SIG-M5 treated with dmso at 0.1 percent for 504 hours (cell line): Measurements from ENCODE around the gene RAB24.

Experiments
- DNase-seq: peaks from one replicate; lab custom pipeline; 2025; ENCODE audit not compliant: unreplicated experiment; lab: John Stamatoyannopoulos, UW

RAB24 gene

DNA sequence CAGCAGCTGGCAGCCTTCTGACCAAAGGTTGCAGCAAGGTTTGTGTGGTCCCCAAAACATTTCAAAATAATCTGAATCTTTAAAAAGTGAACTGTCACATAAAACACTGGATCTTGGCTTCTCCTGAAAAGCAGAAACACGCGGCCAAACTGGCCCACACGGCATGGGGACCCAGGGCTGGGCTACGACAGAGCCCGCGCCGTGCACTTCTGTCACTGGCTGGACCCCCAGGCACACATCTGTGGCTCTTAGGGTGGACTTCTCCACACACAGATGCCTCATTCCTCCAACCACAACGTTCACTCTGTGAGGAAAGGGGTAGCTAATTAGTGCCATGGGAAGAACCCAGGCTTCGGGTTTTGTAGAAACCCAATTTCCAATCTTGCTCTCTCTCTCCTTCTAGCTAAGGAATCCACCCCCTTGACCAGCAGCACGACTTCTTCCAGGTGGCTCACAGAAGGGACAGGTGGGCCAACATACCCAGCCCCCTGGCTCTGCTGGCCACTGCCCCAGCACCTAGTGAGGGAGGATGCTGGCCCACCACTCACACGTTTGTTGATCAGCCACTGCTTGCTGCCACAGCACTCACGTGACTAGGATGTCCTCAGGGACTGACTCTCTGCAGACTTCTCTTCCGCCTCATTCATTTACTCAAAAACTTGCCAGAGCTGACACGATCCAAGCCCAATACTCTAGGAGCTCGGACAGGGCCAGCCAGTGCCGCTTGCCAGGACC is 30.1 kb upstream of the RAB24 start:
- no peak for DNase-seq

DNA sequence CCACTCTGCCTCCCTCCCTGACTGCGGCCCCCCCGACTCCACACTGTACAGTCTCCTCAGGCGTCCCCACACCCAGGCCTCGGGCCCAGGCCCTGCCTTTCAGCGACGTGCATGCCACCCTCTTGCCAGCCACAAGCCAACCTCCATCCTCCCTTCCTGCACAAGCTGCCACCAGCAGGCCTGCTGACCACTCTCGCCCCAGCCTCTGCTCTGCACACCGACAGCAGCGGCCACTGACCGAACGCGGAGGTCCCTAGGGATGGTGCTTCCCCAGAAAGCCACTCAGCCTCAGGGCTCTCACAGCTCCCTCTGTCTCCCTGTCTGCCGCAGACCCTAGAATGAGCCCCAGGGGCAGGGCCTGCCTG is 29.4 kb upstream of the RAB24 start:
- DNase-seq: no peak

DNA sequence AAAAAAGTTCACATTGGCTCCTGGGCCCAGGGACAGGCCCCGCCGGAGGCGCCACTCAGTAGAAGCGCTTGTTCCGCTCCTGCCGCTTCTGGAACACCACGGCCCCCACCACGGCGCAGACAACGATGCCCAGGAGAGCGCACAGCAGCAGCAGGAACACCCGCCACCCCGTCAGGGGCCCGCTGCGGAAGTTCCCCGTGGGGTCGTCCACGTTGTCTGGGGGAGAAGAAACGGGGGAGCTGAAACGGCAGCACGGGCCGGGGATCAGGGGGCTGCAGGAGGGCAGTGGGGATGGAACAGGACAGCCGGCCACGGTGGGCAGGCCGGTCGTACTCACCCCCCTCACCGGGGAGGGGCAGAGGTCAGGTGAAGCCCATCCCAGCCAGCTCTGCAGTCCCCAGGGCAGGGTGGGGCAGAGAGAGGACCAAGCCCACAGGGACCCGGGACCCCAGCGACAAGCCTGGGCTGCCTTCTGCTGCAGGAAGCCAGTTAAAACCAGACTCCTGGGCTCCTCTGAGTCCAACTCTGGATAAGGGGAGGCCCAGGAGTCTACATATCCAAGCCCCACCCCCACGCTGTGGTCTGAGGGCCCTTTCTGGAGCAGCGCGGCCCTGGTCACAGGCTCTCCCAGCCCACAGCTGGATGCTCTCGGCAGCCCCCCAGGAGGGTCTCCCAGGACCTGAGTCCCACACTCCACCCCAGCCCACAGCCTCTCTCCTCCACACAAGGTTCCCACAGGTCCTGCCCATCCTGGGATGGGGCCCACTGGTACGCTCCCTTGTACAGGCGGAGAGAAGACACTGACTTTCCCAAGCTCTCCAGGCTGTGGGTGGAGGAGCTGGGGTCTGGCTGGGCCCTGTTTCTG is 28.7 kb upstream of the RAB24 start:
- no peak for DNase-seq

DNA sequence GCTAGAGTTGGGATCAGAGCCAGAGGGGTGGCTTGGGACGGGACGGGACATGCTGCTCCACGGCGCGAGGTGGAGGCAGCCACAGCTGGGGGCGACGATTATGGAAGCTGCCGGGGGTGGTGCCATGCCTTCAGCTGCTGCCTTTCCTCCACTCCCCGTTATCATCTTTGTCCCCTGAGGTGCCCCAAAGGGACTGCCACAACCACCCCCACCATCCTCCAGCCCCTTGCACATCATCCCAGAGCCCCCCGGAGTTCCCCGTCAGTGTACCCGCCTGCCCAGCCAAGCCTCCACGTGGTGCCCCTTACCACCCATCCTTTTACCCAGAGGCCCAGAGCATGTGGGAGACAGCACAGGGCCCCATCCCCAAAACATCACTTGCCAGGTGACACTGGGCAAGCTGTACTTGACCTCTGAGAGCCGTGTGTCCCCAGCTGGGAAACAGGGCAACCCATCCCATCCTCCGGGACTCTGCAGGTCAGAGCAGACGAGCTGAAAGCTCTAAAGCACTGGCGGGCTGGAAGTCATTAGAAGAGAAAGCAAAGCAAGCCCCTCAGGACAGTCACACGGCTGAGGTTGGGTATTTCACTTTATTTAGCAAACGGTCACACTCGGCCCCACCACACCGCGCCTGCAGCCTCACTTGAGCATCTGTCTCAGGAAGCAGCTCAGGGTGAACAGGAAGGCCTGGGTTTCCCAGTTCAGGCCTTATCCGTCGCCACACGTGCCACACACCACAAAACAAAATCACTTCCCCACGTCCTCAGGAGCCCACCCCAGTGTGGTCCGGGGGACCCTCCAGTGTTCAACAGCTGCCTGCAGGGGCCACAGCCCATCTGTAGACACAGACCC is 27.7 kb upstream of the RAB24 start:
- no peak for DNase-seq

DNA sequence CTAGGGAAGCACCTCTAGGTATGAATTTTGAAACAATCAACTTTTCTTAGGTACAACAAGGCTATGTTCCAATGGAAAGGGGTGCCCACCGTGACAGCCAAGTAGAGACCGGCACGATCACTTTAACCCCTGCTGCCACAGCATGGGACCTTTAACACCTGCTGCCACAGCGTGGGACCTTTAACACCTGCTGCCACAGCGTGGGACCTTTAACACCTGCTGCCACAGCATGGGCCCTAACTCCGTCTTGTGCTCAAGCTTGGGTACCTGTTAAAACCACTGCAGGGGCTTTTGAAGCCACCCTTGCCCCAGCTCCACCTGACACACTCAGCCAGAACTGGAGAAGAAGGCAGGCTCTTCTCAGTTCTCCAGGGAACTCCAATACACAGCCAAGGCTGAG is 26.4 kb upstream of the RAB24 start:
- DNase-seq: no peak

DNA sequence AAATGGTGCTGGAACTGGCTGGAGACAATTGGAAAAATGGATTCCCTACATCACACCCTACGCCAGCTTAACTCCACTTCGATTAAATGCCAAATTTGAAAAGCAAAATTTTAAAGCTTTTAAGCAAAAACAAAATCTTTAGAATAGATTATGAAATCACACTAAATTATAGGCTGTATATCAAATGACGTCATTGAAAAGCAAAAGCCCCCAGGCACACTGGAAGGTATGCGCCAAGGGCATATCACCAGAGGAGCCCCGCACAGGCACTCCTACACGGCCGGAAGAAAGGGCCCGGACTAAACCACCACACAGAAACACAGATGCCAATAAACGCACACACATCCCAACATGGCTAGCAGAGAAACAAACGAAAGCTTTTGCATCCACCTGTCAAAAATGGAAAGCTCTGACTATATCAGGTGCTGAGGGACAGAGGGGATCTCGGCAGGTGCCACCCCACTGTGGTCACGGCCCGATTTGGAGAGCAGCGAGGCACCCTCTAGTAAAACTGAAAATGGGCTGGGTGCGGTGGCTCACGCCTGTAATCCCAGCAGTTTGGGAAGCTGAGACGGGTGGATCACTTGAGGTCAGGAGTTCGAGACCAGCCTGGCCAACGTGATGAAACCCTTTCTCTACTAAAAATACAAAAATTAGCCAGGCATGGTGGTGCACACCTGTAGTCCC is 25.2 kb upstream of the RAB24 start:
- no peak for DNase-seq

DNA sequence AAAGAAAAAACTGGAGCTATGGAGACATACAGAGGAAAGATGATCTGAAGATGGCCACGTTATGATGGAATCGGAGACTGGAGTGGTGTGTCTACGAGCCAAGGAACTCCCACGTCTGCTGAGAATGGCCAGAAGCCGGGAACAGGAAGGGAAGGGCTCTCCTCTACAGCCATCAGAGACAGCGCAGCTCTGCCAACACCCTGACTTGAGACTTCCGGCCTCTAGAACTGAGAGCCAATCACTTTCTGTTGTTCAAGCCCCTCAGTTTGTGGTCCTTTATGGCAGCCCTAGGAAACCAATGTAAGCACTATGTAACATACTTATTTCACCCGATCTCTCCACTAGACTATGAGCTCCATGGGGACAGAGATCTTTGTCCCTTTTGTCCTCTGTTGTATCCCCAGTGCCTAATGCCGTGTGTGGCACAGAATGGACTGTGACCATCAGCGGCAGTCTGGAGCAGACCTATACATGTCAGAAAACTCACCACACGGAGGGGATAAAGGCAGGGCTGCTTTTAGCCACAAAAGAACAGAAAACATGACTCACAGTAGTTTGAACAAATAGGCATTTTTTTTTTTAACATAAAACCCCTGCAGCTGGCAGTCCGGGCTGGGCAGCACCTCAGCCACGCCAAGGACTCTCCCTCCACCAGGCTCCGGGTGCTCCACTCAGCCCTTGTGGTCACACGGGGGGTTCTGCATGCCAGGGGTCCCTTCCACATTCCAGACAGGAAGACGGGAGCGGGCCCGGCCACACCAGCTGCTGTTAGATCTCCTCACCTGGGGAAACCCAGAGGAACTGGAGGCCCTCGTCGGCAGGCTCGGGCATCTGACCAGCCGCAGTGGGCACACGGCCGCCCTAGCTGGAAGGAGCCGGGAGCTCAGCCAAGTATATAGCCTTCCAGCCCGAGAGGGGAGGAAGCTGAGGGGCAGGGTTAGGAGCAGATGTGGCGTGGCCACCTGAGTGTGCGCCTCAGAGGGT is 24.3 kb upstream of the RAB24 start:
- DNase-seq: no peak

DNA sequence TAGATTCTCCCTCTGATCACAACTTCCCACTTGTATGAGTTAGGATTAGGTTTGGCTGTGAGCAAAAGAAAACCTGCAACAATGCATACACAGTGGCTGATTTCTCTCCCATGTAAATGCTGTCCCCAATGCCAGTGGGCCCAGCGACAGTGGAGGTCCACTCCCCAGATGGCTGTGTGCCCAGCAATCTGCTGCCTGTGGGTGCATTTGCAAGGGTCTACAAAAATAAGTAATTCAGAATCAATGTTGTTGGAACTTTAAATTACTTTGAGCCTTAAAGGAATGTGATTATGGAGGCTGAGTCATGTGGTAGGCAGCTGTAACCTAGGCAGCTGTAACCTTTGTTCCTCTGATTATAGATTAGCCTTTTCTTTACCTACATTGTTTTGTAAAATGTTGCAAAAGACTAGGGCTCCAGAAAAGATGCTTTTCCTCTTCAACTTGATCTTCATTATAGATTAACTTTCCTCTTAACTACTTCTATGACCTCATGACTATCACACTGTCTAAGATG is 22.4 kb upstream of the RAB24 start:
- peak; percentile 19 for DNase-seq

DNA sequence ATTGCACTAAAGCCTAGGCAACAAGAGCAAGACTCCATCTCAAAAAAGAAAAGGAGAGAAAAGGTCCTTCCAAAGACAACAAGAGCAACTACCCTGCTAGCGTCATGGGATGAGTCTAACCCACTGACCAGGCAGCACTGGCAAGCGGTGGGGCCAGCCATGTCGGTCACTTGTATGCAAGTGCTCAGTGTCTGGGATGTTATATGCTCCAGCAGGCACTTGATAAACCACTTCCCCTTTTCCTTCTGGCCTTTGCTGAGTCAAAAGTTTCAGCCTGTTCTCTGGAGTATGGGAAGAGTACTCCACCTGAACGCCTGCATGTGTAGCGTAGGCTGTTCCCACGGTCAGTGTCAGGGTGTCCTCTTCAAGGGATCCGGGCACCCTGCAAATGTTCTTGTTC is 17.4 kb upstream of the RAB24 start:
- DNase-seq: peak; percentile 76

DNA sequence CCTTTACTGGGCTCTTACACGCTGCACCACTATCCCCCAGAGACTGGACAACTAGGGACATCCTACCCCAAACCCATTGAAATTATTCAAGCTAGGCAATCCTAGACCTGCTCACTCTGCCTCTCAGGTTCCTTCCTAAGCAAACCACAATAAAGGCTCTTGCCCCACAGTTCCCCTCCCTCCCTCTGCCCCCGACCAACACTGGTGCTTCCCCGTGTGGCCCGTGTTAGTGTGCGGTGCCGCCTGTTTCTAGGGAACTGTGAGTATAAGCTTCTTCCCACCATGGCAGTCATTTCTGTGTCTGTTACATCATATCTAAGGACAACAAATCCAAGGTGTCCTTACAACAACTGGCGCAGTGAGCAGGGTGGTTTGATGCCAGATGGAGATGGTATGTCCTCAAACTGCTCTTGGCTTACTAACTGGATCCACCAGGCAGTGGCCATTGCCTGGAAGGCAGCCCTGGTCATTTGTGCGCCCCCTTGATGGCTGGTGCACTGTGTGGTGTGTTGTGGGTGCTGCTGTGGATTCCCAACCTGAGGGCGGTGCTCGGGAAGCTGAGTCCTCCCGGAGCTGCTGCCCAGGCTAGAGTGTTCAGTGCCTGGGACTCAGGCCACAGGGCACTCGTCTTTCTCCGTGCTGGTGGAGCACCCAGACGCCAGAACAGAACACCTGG is 16.5 kb upstream of the RAB24 start:
- DNase-seq: no peak

DNA sequence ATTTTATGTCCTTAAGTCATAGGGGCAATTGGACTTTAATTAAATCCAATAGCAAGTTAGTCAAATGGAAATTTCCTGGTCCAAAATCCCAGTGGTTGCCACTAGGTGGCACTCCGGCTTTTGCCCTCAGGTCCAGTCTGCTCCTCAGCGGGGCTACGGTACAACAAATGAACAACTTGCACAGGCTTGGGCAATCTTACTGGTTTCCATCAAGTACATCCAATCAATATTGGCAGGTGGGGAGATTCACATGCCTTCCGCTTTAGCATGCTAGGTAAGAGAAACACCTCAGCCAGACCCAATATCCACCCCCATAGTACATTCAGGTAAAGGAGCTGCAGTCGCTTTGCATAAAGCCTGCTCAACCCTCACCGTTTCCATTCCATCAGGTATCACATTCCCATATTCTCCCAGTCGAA is 14.4 kb upstream of the RAB24 start:
- DNase-seq: peak; percentile 84

DNA sequence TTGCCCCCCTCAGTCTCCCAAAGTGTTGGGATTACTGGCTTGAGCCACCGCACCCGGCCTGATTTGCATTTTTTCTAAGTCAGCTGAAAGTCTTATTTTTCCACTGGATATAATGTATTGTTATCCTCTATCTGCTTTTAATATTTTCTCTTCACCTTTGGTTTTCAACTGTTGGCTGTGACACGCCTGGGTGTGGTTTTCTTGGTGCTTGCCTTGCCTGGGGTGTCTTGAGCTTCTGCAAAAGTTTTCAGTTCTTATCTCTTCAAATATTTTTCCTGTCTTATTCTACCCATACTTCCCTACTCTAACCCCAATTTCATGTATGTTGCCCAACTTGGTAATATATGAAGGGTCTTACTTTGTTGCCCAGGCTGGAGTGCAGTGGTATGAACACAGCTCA is 12.5 kb upstream of the RAB24 start:
- DNase-seq: no peak

DNA sequence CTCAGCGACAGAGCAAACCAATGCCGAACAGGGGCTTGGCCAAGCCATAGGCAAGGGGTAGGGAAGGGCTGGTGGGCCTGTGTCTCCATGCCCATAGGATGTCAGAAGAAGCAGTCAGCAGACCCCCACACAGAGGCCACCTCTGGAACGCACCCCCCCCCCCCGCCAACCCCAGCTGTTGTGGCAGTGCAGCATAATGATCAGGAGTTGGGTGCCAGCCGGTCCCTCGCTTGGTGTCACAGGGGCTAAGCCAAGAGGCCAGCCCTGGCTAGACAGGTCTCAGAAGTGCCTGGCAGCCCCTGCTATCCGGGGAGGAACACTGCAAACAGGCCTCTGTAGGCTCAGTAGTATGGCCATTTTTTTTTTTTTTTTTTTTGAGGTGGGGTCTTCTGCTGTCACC is 11.9 kb upstream of the RAB24 start:
- DNase-seq: no peak

DNA sequence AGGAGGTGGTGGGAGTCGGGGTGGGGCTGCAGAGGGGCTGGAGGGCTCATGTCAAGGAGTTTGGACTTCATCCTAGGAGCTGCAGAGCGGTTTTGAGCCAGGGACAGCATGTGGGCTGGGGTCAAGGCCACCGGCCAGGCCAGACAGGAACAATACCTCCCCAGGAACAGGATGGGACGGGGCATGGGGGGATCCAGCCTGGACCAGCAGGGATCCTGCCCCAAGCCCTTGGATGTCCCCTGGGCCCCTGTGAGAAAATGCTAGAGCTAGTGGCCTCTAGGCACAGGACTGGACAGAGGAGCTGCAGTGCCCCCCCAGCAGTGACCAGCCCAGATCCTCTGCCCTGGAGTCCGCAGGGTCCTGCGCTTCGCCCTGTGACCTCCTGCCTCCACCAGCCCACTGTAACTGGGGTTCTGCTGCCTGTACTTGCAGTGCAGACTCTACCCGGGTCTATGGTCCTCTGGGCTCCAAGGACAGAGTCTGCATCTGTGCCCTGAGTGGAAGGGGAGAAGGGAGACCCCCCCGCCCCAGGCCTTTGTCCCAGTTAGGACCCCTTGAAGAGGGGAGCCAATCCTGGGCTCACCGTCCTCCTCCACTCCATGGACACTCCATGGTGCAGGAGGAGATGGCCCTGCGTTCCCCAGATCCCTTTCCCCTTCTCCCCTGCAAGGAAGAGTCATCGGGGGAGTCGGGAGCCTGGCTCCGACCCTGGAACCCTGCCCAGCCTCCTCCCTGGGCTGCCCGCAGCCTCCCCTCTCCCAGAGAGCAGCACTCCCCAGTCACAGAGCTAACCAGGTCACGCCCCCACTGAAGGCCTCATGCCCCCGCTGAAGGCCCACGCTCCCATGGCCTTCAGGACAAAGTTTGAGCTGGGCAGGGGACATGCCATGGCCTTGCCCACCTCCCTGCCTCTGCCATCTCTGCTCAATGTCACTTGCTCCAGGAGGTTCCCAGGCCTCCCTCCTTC is 11.1 kb upstream of the RAB24 start:
- DNase-seq: no peak

DNA sequence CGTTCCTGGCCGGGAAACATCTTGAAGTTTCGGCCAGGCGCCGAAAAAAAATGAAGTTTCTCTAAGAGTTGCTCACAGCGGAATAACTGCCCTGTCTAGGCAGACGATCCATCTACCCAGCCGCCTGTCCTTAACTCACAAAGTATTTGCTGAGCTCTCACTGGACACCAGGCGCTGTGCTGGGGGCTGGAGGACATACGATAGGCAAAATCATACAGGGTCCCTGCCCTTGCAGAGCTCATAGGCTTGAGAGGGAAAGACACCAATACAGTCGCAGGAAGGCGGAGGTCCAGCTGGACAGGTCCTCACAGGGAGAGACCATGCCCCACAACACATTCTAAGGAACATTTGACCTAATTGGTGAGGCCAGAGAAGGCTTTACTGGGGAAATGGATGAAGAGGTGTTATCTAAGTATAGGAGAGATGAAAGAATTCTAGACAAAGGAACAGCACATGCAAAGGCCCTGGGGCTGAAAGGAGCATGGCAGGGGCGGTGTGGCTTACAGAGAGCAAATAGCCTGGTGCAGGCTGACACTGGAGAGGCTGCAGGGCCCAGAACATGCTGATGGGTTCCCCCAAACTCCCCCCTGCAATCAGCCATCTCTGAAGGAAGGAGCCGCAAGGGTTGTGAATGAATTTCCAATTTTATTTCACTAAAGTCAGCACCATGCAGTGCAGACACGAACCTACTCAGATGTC is 10.2 kb upstream of the RAB24 start:
- no peak for DNase-seq

DNA sequence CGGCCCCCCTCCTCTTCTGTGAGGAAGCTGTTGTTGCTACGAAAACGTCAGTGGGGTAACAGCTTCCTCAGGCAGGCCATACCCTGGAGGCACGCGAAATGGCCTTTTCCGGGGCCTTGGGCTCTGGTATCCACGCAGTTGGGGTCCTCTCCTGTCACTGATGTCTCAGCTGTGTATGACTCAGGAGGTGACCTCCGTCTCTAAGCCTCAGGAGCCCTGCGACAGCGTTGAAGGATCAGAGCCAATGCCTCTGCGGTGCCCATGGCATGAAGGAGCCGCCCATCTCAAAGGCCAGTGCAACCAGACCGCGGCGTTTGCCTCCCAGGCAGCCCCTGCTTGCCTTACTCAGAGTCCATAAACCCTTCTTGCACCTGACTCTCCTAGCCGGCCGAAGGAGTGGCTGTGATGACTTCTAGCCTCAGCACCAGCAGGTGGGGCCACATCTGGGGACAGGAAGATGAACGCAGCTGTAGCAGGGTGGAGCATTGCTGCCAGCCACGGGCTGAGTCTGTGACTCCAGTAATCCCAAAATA is 9.2 kb upstream of the RAB24 start:
- peak; percentile 65 for DNase-seq
